Testis (tissue), 3 donors: ENCODE measurements around the gene RNF31. TPM values are rescaled to one million over a fixed set of nuclear protein-coding genes. Genes with fewer than 3 reads are reported as not detected.

ENCODE experiments used
- DNase-seq: peaks from one replicate; pipeline ENCODE4 v3.0.0-alpha.2; 2019
- H3K27ac ChIP-seq, 2 donors: fragments of 200-600 bp; sonication (generic); one replicate each; pipeline ENCODE4 v1.5.1; 2019
- H3K27me3 ChIP-seq: fragments of 200-600 bp; sonication (generic); one replicate; pipeline ENCODE4 v1.5.1; 2019
- H3K36me3 ChIP-seq: fragments of 200-600 bp; sonication (generic); one replicate; pipeline ENCODE4 v1.5.1; 2017; ENCODE audit warnings: low read depth; ENCODE audit errors: missing control alignments
- H3K4me1 ChIP-seq: fragments of 200-600 bp; sonication (generic); one replicate; pipeline ENCODE4 v1.5.1; 2019
- H3K4me3 ChIP-seq, 2 donors: fragments of 200-600 bp; sonication (generic); one replicate each; pipeline ENCODE4 v1.5.1; 2017 to 2019
- H3K9me3 ChIP-seq: fragments of 200-600 bp; sonication (generic); one replicate; pipeline ENCODE4 v1.5.1; 2017
- CTCF ChIP-seq, 3 experiments: fragments of 450-650 bp in 2 of 3; fragments of 200-600 bp in 1 of 3; sonication (generic) in 1 of 3; IDR thresholded peaks; one replicate each; pipeline ENCODE4 v1.5.1; 2016 to 2019; ENCODE audit warnings: antibody characterized with exemption in 3 of 3, mild to moderate bottlenecking in 2 of 3, moderate library complexity in 1 of 3
- POLR2A ChIP-seq: fragments of 450-650 bp; IDR thresholded peaks from one replicate; pipeline ENCODE4 v1.6.1; 2017; ENCODE audit warnings: antibody characterized with exemption, mild to moderate bottlenecking, moderate library complexity
- WGBS, 2 donors: methylation state at CpG; one replicate each; pipeline ENCODE4 v1.1.5; 2018; 5-methylcytosine and 5-hydroxymethylcytosine counted together
- intact Hi-C: fragments of 100-400 bp; cut with DNase I; formaldehyde crosslinking; loops from one replicate; pipeline ENCODE4 v1.15.1; 2023; ENCODE audit warnings: low total_unique reads
- polyA plus RNA-seq: library from polyadenylated mRNA; stranded (reverse); fragments of 350-450 nt; fragmentation: Illumina TruSeq; extraction: RNeasy Lipid Tissue Mini Kit (QIAGEN cat#74804); gene quantifications from one replicate; pipeline ENCODE4 v1.2.3, GENCODE V29; 2014; ENCODE audit warnings: low read depth, low replicate concordance; ENCODE audit not compliant: insufficient read depth
- total RNA-seq, 2 donors: library from RNA; depleted of rRNA; stranded (reverse); fragments of >200 nt; gene quantifications; one replicate each; pipeline ENCODE4 v1.2.3, GENCODE V29; 2016

The RNF31 gene
- total and polyA plus RNA-seq, 3 donors from 2014 or later: 71.0 to 96.8 (median 94.5) TPM

DNA sequence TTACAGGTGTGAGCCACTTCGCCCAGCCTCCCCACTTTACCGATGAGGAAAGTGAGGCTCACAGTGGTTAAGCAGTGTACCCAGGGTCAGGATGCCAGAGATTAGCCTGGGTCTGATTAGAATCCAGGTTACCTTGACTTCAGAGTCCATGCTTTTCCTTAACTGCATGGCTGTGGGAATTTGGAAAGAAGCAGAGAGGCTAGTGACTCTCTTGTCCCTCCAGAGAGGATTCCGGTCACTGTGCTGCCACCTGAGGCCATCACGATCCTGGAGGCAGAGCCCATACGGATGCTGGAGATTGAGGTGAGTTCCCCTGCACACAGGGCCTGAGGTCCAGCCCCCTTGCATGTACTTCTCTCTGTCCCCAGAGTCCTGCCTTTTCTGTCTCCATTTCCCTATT is 29.3 kb downstream of the RNF31 start:
- DNase-seq: no peak
- Histone ChIP-seq H3K36me3 (no peaks in the 10 kb centered on the region), H3K27me3 (no peaks in the 10 kb centered on the region), H3K9me3 (no peaks in the 10 kb centered on the region), H3K27ac (no peak overlapping the region), H3K4me1 (no peaks in the 10 kb centered on the region), H3K4me3 (no peak overlapping the region)
- 95 to 100% methylated on average over 5 of the region's 5 CpGs for WGBS, 2 donors
- no peak for TF ChIP-seq POLR2A
- no peak for TF ChIP-seq CTCF (IDR thresholded peaks at IDR 0.05)
- intact Hi-C loops: no loop called here

DNA sequence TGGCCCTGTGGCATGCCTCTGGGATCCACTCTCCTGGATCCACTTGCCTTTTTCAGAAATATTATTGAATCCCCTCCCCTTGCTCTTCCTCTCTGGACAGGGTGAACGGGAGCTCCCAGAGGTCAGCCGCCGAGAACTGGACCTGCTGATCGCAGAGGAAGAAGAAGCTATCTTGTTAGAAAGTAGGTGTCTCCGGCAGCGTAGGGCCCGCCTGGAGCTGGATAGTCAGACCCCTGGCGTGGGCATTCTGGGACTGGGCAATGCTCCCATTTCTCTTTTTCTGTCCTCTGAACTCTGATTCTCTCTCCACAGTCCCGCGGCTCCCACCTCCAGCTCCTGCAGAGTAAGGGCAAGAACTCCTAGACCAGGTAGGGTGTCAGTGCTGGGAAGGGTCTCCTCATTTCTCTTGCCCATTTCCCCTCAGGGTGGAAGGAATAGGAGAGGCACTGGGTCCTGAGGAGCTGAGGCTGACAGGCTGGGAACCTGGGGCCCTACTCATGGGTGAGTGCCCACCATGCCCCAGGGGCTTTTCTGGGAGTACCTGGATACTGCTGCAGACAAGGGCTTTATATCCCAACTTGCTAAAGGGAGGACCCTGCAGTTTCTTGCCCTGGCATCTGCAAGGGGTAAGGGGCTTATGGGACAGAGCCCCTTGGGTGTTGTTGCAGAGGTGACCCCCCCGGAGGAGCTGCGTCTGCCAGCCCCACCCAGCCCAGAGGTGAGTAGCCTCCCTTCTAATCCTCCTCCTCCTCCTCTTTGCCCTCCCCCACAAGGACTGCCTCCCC is 29.9 kb downstream of the RNF31 start:
- intact Hi-C loops: no loop called here
- no peak for TF ChIP-seq POLR2A
- no peak for TF ChIP-seq CTCF (IDR thresholded peaks at IDR 0.05)

GRCh38 chr14:24177891-24178290 is 30.6 kb downstream of the RNF31 start:
- TF ChIP-seq POLR2A: no peak
- TF ChIP-seq CTCF (IDR thresholded peaks at IDR 0.05): no peak
- Histone ChIP-seq H3K27me3 (no peaks in the 10 kb centered on the region), H3K4me3 (no peak overlapping the region), H3K36me3 (no peaks in the 10 kb centered on the region), H3K9me3 (no peaks in the 10 kb centered on the region), H3K4me1 (no peaks in the 10 kb centered on the region), H3K27ac (no peak overlapping the region)
- intact Hi-C loops: no loop called here
- DNase-seq: no peak
- 93 to 94% methylated on average over 6 to 14 of the region's 14 CpGs for WGBS, 2 donors

More for the DNA sequence above, 29.9 kb downstream of the RNF31 start:
- H3K9me3 ChIP-seq: no peaks in the 10 kb centered on the region
- H3K4me1 ChIP-seq: no peaks in the 10 kb centered on the region
- no peak overlapping the region for H3K4me3 ChIP-seq
- no peaks in the 10 kb centered on the region for H3K36me3 ChIP-seq
- 87% methylated on average over 8 to 12 of the region's 12 CpGs for WGBS, 2 donors
- no peaks in the 10 kb centered on the region for H3K27me3 ChIP-seq
- DNase-seq: no peak
- no peak overlapping the region for H3K27ac ChIP-seq

GRCh38 chr14:24178399-24179178 is 31.3 kb downstream of the RNF31 start:
- Histone ChIP-seq H3K36me3 (no peaks in the 10 kb centered on the region), H3K27me3 (no peaks in the 10 kb centered on the region), H3K27ac (no peak overlapping the region), H3K4me1 (no peaks in the 10 kb centered on the region), H3K4me3 (no peak overlapping the region), H3K9me3 (no peaks in the 10 kb centered on the region)
- DNase-seq: no peak
- WGBS, 2 donors: 88 to 92% methylated on average over 9 to 12 of the region's 12 CpGs
- intact Hi-C loops: no loop called here
- TF ChIP-seq POLR2A: no peak
- no peak for TF ChIP-seq CTCF (IDR thresholded peaks at IDR 0.05)
